ENCODE measurements around the gene FAM32A.
A peak's percentile ranks its signal among the peaks of the same experiment; 100 is the strongest.

The FAM32A gene

GRCh38 chr19:16185123-16185767, at the start of gene FAM32A:
FAM32A (plus strand) TSS chr19:16185410; CDS start chr19:16185443, 33 bp downstream.
- peak; percentile 95 for DNase-seq (ENCODE audit: low read depth)
- peak within 1 kb of the TSS; percentile 99 for H3K4me3 ChIP-seq (ENCODE audit: low read depth, low read length)

- H3K4me3 ChIP-seq (ENCODE audit: low read depth, low read length): no peak overlapping the region
- no peak for DNase-seq (ENCODE audit: low read depth)
These were observed 49.6 kb upstream of the FAM32A start for GRCh38 chr19:16135430-16136127.

GRCh38 chr19:16136185-16136999, 48.8 kb upstream of the FAM32A start:
- no peak for DNase-seq (ENCODE audit: low read depth)
- no peak overlapping the region for H3K4me3 ChIP-seq (ENCODE audit: low read depth, low read length)

GRCh38 chr19:16139752-16140151, 45.5 kb upstream of the FAM32A start:
- DNase-seq (ENCODE audit: low read depth): no peak
- H3K4me3 ChIP-seq (ENCODE audit: low read depth, low read length): no peak overlapping the region

GRCh38 chr19:16141043-16141442, 44.2 kb upstream of the FAM32A start:
- H3K4me3 ChIP-seq (ENCODE audit: low read depth, low read length): no peak overlapping the region
- DNase-seq (ENCODE audit: low read depth): no peak

GRCh38 chr19:16142032-16142580, 43.1 kb upstream of the FAM32A start:
- no peak for DNase-seq (ENCODE audit: low read depth)
- H3K4me3 ChIP-seq (ENCODE audit: low read depth, low read length): no peak overlapping the region

- no peak within 1 kb of the TSS for H3K4me3 ChIP-seq (ENCODE audit: low read depth, low read length)
These were observed 41.6 kb upstream of the FAM32A start, which contains the start of gene HSH2D for GRCh38 chr19:16143399-16144215. HSH2D (plus strand) TSS chr19:16143685; CDS start chr19:16148751, 5,066 bp downstream.

GRCh38 chr19:16144216-16144581, 41.0 kb upstream of the FAM32A start:
- H3K4me3 ChIP-seq (ENCODE audit: low read depth, low read length): no peak overlapping the region
- DNase-seq (ENCODE audit: low read depth): no peak

More at GRCh38 chr19:16143399-16144215, 41.6 kb upstream of the FAM32A start, which contains the start of gene HSH2D:
- DNase-seq (ENCODE audit: low read depth): no peak

- H3K4me3 ChIP-seq (ENCODE audit: low read depth, low read length): no peak overlapping the region
These were observed 39.1 kb upstream of the FAM32A start for GRCh38 chr19:16146112-16146511.

GRCh38 chr19:16148443-16149229, 36.6 kb upstream of the FAM32A start:
- H3K4me3 ChIP-seq (ENCODE audit: low read depth, low read length): no peak overlapping the region

More at GRCh38 chr19:16146112-16146511, 39.1 kb upstream of the FAM32A start:
- no peak for DNase-seq (ENCODE audit: low read depth)

GRCh38 chr19:16153582-16154336, 31.5 kb upstream of the FAM32A start:
- no peak for DNase-seq (ENCODE audit: low read depth)
- H3K4me3 ChIP-seq (ENCODE audit: low read depth, low read length): no peak overlapping the region

More at GRCh38 chr19:16148443-16149229, 36.6 kb upstream of the FAM32A start:
- no peak for DNase-seq (ENCODE audit: low read depth)

GRCh38 chr19:16154557-16154956, 30.7 kb upstream of the FAM32A start:
- H3K4me3 ChIP-seq (ENCODE audit: low read depth, low read length): no peak overlapping the region
- no peak for DNase-seq (ENCODE audit: low read depth)

- DNase-seq (ENCODE audit: low read depth): no peak
- H3K4me3 ChIP-seq (ENCODE audit: low read depth, low read length): no peak overlapping the region
These were observed 30.1 kb upstream of the FAM32A start for GRCh38 chr19:16155128-16155527.

- DNase-seq (ENCODE audit: low read depth): no peak
- no peak overlapping the region for H3K4me3 ChIP-seq (ENCODE audit: low read depth, low read length)
These were observed 28.3 kb upstream of the FAM32A start for GRCh38 chr19:16156904-16157303.

GRCh38 chr19:16157601-16158000, 27.6 kb upstream of the FAM32A start:
- DNase-seq (ENCODE audit: low read depth): no peak
- no peak overlapping the region for H3K4me3 ChIP-seq (ENCODE audit: low read depth, low read length)

- no peak overlapping the region for H3K4me3 ChIP-seq (ENCODE audit: low read depth, low read length)
These were observed 25.6 kb upstream of the FAM32A start for GRCh38 chr19:16159655-16160054.

GRCh38 chr19:16160445-16160942, 24.7 kb upstream of the FAM32A start:
- no peak for DNase-seq (ENCODE audit: low read depth)
- no peak overlapping the region for H3K4me3 ChIP-seq (ENCODE audit: low read depth, low read length)

More at GRCh38 chr19:16159655-16160054, 25.6 kb upstream of the FAM32A start:
- no peak for DNase-seq (ENCODE audit: low read depth)
